OCI-LY3 (cell line): Measurements from ENCODE around the gene CIT.

Experiments
- H2AFZ ChIP-seq: fragments of 200-600, 300-600 bp; shearing (Covaris generic); 2 replicates; pipeline ENCODE4 v1.6.0; 2014; ENCODE audit warnings: antibody characterized with exemption, low read depth, low read length
- H3K27ac ChIP-seq: fragments of 200-600, 300-600 bp; sonication (generic); 2 replicates; pipeline ENCODE4 v1.5.1; 2014; ENCODE audit warnings: mild to moderate bottlenecking, low read length, moderate library complexity, mixed read lengths
- H3K27me3 ChIP-seq: fragments of 200-600, 300-600 bp; sonication (generic); 2 replicates; pipeline ENCODE4 v1.6.1; 2014; ENCODE audit warnings: low read depth, low read length, mixed read lengths
- H3K36me3 ChIP-seq: fragments of 200-600, 300-600 bp; sonication (generic); replicated peaks from 2 replicates; pipeline ENCODE3; 2014; ENCODE audit warnings: low read depth, low read length, mixed read lengths
- H3K4me1 ChIP-seq: fragments of 300-600, 200-600 bp; sonication (generic); 2 replicates; pipeline ENCODE4 v1.6.1; 2014; ENCODE audit warnings: low read length, mixed read lengths
- H3K4me2 ChIP-seq: fragments of 200-600, 300-600 bp; sonication (generic); 2 replicates; pipeline ENCODE4 v1.6.1; 2014; ENCODE audit warnings: low read length, mixed read lengths
- H3K4me3 ChIP-seq: fragments of 300-600, 200-600 bp; sonication (generic); 2 replicates; pipeline ENCODE4 v1.5.1; 2014; ENCODE audit warnings: antibody characterized with exemption, mild to moderate bottlenecking, low read length, moderate library complexity
- H3K79me2 ChIP-seq: fragments of 300-600, 200-600 bp; shearing (Covaris generic); 2 replicates; pipeline ENCODE4 v1.6.1; 2014; ENCODE audit warnings: mild to moderate bottlenecking, low read length, mixed read lengths
- H3K9ac ChIP-seq: fragments of 300-600, 200-600 bp; shearing (Covaris generic); 2 replicates; pipeline ENCODE4 v1.6.0; 2014; ENCODE audit warnings: mild to moderate bottlenecking, low read length, moderate library complexity
- H3K9me3 ChIP-seq: fragments of 200-600, 300-600 bp; shearing (Covaris generic); 2 replicates; pipeline ENCODE4 v1.6.1; 2014; ENCODE audit warnings: low read length, mixed read lengths; ENCODE audit not compliant: insufficient read depth
- H4K20me1 ChIP-seq: fragments of 200-600, 300-600 bp; sonication (generic); 2 replicates; pipeline ENCODE4 v1.6.1; 2016; ENCODE audit warnings: low read length, mixed read lengths; ENCODE audit not compliant: insufficient read depth
- EZH2phosphoT487 ChIP-seq: fragments of 200-600 bp; shearing (Covaris generic); IDR thresholded peaks from 2 replicates; pipeline ENCODE4 v1.6.1; 2018; ENCODE audit warnings: antibody characterized with exemption, mixed run types, low read depth
- TF ChIP-seq, protein P1 (sequence below): fragments of 200-600, 300-600 bp; sonication (generic); IDR thresholded peaks from 2 replicates; pipeline ENCODE4 v1.5.1; 2014; ENCODE audit warnings: antibody characterized with exemption, low read length, low read depth

Gene CIT

DNA sequence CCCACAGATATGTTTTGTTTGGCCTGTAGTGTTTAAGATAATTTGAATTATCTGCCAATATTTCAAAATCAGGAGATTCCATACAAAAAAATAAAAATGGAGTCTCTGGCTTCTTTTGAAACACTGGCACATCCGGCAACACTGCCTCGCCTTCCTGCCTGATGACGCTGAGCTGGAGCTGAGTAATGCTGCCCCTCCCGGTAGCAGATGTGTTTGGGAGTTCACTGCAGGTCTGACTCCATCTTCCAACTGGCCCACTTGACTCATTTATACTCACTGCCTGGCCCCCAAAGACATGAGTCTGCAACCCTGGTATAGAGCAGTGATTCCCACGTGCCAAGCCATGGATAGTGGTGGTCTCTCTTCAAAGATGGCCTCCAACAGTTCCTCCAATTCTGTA, 7.4 kb downstream of the CIT start:
- Histone ChIP-seq H3K79me2 (no peaks in the 10 kb centered on the region), H3K9ac (no peak overlapping the region), H3K36me3 (peaks cover 28% of the 10 kb centered on the region), H3K4me3 (no peak overlapping the region), H3K4me2 (no peak overlapping the region), H4K20me1 (no peaks in the 10 kb centered on the region), H3K4me1 (peaks cover 4% of the 10 kb centered on the region; the same call in 1 of the 2 replicates), H3K9me3 (no peaks in the 10 kb centered on the region), H3K27ac (no peak overlapping the region), H2AFZ (no peak overlapping the region), H3K27me3 (no peaks in the 10 kb centered on the region)
- no peak for TF ChIP-seq EZH2phosphoT487
- TF ChIP-seq, protein P1, sequence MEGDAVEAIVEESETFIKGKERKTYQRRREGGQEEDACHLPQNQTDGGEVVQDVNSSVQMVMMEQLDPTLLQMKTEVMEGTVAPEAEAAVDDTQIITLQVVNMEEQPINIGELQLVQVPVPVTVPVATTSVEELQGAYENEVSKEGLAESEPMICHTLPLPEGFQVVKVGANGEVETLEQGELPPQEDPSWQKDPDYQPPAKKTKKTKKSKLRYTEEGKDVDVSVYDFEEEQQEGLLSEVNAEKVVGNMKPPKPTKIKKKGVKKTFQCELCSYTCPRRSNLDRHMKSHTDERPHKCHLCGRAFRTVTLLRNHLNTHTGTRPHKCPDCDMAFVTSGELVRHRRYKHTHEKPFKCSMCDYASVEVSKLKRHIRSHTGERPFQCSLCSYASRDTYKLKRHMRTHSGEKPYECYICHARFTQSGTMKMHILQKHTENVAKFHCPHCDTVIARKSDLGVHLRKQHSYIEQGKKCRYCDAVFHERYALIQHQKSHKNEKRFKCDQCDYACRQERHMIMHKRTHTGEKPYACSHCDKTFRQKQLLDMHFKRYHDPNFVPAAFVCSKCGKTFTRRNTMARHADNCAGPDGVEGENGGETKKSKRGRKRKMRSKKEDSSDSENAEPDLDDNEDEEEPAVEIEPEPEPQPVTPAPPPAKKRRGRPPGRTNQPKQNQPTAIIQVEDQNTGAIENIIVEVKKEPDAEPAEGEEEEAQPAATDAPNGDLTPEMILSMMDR = no peak

DNA sequence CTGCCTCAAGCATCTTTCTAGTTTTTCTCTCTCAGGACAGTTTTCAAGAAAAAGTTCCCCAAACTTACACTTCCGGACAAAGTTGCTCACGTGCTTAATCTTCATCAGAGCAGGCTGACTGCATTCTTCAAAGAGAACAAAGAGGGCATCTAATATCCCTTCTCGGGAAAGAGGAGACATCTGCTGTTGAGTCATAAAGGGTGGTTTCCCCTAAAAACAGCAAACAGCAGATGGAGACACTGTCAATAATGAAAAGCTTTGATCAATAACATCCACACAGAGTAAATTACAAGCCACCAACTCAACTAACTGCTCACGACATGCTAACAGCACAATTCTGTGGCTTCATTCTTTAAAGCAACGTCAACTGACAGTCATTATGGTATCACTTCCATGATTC, 8.1 kb downstream of the CIT start:
- Histone ChIP-seq H3K79me2 (no peaks in the 10 kb centered on the region), H3K36me3 (peaks cover 30% of the 10 kb centered on the region), H3K4me1 (peaks cover 4% of the 10 kb centered on the region; the same call in 1 of the 2 replicates), H2AFZ (no peak overlapping the region), H3K27ac (no peak overlapping the region), H3K9me3 (no peaks in the 10 kb centered on the region), H3K9ac (no peak overlapping the region), H3K4me3 (no peak overlapping the region), H3K27me3 (no peaks in the 10 kb centered on the region), H3K4me2 (no peak overlapping the region), H4K20me1 (no peaks in the 10 kb centered on the region)
- TF ChIP-seq, protein P1 = no peak
- TF ChIP-seq EZH2phosphoT487 = no peak

DNA sequence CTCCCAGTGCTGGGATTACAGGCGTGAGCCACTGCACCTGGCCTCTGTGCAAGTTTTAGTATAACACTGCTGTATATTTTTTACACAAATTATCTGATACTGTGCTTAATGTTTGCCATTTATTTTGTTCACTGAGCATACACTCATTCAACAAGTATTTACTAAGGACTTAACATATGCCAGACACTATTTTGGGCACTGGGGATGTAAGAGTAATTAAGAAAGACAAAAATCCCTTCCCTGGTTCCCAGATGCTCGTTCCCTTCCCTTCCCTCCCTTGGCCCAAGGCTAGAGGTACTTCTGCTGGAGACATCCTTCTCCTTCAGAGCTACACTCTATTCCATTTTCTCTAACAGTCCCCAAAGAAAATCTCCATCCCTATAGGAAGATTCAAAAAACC, 12.5 kb downstream of the CIT start:
- H3K4me3 ChIP-seq = no peak overlapping the region
- H3K27ac ChIP-seq = no peak overlapping the region
- H3K27me3 ChIP-seq = no peaks in the 10 kb centered on the region
- TF ChIP-seq EZH2phosphoT487 = no peak
- TF ChIP-seq, protein P1 = no peak
- H2AFZ ChIP-seq = no peak overlapping the region
- peaks cover 4% of the 10 kb centered on the region; the same call in 1 of the 2 replicates for H3K4me1 ChIP-seq
- H3K9me3 ChIP-seq = no peaks in the 10 kb centered on the region
- peaks cover 27% of the 10 kb centered on the region for H3K36me3 ChIP-seq
- H3K9ac ChIP-seq = no peak overlapping the region
- no peaks in the 10 kb centered on the region for H4K20me1 ChIP-seq
- no peaks in the 10 kb centered on the region for H3K79me2 ChIP-seq
- H3K4me2 ChIP-seq = no peak overlapping the region

DNA sequence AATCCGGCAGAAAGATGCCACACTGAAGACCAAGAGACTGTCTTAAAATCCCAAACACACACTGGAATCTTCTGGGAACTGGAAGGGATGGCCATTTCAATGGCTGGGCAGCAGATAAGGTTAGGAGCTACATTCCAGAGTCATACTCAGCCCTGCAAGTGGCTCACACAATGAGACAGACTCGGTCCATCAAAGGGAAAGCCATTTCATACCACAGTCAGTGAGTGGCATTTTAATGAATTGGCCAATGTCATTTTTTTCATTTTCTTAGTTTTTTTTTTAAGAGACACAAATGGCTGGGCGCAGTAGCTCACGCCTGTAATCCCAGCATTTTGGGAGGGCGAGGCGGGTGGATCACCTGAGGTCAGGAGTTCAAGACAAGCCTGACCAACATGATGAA, 17.9 kb downstream of the CIT start:
- Histone ChIP-seq H4K20me1 (no peaks in the 10 kb centered on the region), H3K79me2 (no peaks in the 10 kb centered on the region), H3K27me3 (no peaks in the 10 kb centered on the region), H2AFZ (no peak overlapping the region), H3K4me3 (no peak overlapping the region), H3K4me1 (no peaks in the 10 kb centered on the region), H3K36me3 (peaks cover 25% of the 10 kb centered on the region), H3K4me2 (no peak overlapping the region), H3K9me3 (no peaks in the 10 kb centered on the region), H3K27ac (no peak overlapping the region), H3K9ac (no peak overlapping the region)
- TF ChIP-seq EZH2phosphoT487 = no peak
- TF ChIP-seq, protein P1 = no peak
